ENCODE results near the gene CNTN1.

Gene CNTN1

GRCh38 chr12:40834321-40834720, 142.1 kb downstream of the CNTN1 start:
- DNase-seq (ENCODE audit: low spot score) (no peak), FAIRE-seq (no peak)

GRCh38 chr12:40837891-40838429, 145.7 kb downstream of the CNTN1 start:
- DNase-seq (ENCODE audit: low spot score) (no peak), FAIRE-seq (no peak)

GRCh38 chr12:40843495-40843894, 151.3 kb downstream of the CNTN1 start:
- no peak for FAIRE-seq
- no peak for DNase-seq (ENCODE audit: low spot score)

GRCh38 chr12:40853221-40853620, 161.0 kb downstream of the CNTN1 start:
- no peak for FAIRE-seq
- no peak for DNase-seq (ENCODE audit: low spot score)

GRCh38 chr12:40854604-40855003, 162.4 kb downstream of the CNTN1 start:
- no peak for FAIRE-seq
- DNase-seq (ENCODE audit: low spot score): no peak

GRCh38 chr12:40864891-40865290, 172.7 kb downstream of the CNTN1 start:
- FAIRE-seq (no peak), DNase-seq (ENCODE audit: low spot score) (no peak)

- FAIRE-seq (no peak), DNase-seq (ENCODE audit: low spot score) (no peak)
Observed at GRCh38 chr12:40870981-40871380, 178.7 kb downstream of the CNTN1 start.

GRCh38 chr12:40874868-40875267, 182.6 kb downstream of the CNTN1 start:
- no peak for FAIRE-seq
- no peak for DNase-seq (ENCODE audit: low spot score)

GRCh38 chr12:40889329-40889728, 197.1 kb downstream of the CNTN1 start:
- no peak for DNase-seq (ENCODE audit: low spot score)

GRCh38 chr12:40892528-40892927, 200.3 kb downstream of the CNTN1 start:
- DNase-seq (ENCODE audit: low spot score): no peak
- no peak for FAIRE-seq

More at GRCh38 chr12:40889329-40889728, 197.1 kb downstream of the CNTN1 start:
- FAIRE-seq: no peak

- DNase-seq (ENCODE audit: low spot score) (no peak), FAIRE-seq (no peak)
Observed at GRCh38 chr12:40898505-40898904, 206.3 kb downstream of the CNTN1 start.

GRCh38 chr12:40903040-40903439, 210.8 kb downstream of the CNTN1 start:
- FAIRE-seq (no peak), DNase-seq (ENCODE audit: low spot score) (no peak)

GRCh38 chr12:40907115-40907527, 214.9 kb downstream of the CNTN1 start:
- FAIRE-seq (no peak), DNase-seq (ENCODE audit: low spot score) (peak; percentile 62)

- FAIRE-seq (no peak), DNase-seq (ENCODE audit: low spot score) (peak; percentile 34)
Observed at GRCh38 chr12:40911676-40912075, 219.4 kb downstream of the CNTN1 start.

GRCh38 chr12:40915172-40915571, 222.9 kb downstream of the CNTN1 start:
- DNase-seq (ENCODE audit: low spot score) (no peak), FAIRE-seq (no peak)

- FAIRE-seq: no peak
Observed at GRCh38 chr12:40917561-40917960, 225.3 kb downstream of the CNTN1 start.

GRCh38 chr12:40921563-40922163, 229.4 kb downstream of the CNTN1 start:
- DNase-seq (ENCODE audit: low spot score) (no peak), FAIRE-seq (peak; percentile 56)

More at GRCh38 chr12:40917561-40917960, 225.3 kb downstream of the CNTN1 start:
- no peak for DNase-seq (ENCODE audit: low spot score)

GRCh38 chr12:40937891-40938290, 245.7 kb downstream of the CNTN1 start:
- FAIRE-seq (no peak), DNase-seq (ENCODE audit: low spot score) (no peak)

GRCh38 chr12:40942326-40942725, 250.1 kb downstream of the CNTN1 start:
- peak; percentile 13 for DNase-seq (ENCODE audit: low spot score)
- FAIRE-seq: no peak

- FAIRE-seq: no peak
- DNase-seq (ENCODE audit: low spot score): no peak
Observed at GRCh38 chr12:40945772-40946171, 253.5 kb downstream of the CNTN1 start.

- FAIRE-seq (peak; percentile 83), DNase-seq (ENCODE audit: low spot score) (peak; percentile 13)
Observed at GRCh38 chr12:40946612-40947194, 254.5 kb downstream of the CNTN1 start.

GRCh38 chr12:40947797-40948196, 255.6 kb downstream of the CNTN1 start:
- no peak for FAIRE-seq
- peak; percentile 59 for DNase-seq (ENCODE audit: low spot score)

GRCh38 chr12:40953076-40953475, 260.8 kb downstream of the CNTN1 start:
- FAIRE-seq (no peak), DNase-seq (ENCODE audit: low spot score) (no peak)
